B cell (primary cell): ENCODE data around the gene PITPNM1.

Experiments
- CTCF ChIP-seq: fragments of 200-600 bp; IDR thresholded peaks from one replicate; pipeline ENCODE4 v1.8.0; 2022; ENCODE audit warnings: antibody characterized with exemption, mild to moderate bottlenecking
- EZH2 ChIP-seq: IDR thresholded peaks from 2 replicates; pipeline ENCODE4 v1.6.1; 2012; ENCODE audit warnings: borderline replicate concordance, low read depth, mild to moderate bottlenecking, moderate library complexity, low read length; ENCODE audit not compliant: insufficient read depth, poor library complexity, severe bottlenecking

- TF ChIP-seq CTCF, result peak; percentile 45
- TF ChIP-seq EZH2, result no peak
These were observed 1.4 kb upstream of the PITPNM1 start for GRCh38 chr11:67506426-67507051.
